Measurements from ENCODE around the gene CDC42BPB.

GRCh38 chr14:102923201-102923924 is 134.0 kb downstream of the CDC42BPB start:
- TF ChIP-seq CTCF (IDR thresholded peaks at IDR 0.05), result no peak
- no peak for TF ChIP-seq POLR2A (IDR thresholded peaks at IDR 0.05)
